GM12801 (cell line): ENCODE results near the gene MED17.

Experiments used
- CTCF ChIP-seq: IDR thresholded peaks from one replicate; pipeline ENCODE4 v1.5.1; 2011; ENCODE audit warnings: control low read depth; ENCODE audit not compliant: insufficient read length; ENCODE audit errors: extremely low read depth

The MED17 gene

GRCh38 chr11:93747122-93747521 is 37.0 kb upstream of the MED17 start:
- no peak for TF ChIP-seq CTCF

- TF ChIP-seq CTCF, result no peak
These were observed 33.1 kb upstream of the MED17 start for GRCh38 chr11:93751001-93751400.

DNA sequence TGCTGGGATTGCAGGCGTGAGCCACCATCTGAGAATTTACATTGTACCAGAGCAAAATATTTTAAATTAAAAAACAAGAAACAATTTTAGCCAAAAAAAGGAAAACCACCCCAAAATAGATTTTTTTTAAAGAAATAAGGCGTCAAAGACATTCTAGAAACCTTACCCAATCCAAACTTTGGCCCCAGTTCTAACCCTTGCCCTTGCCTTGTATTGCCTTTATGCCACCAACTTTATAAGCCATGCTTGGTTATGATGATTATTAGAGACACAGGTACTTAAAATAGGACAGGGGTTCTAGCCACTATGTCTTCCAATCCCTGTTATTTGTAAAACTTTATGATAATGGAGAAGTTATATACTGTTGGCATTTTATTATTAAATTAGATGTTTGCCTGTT is 30.8 kb upstream of the MED17 start:
- no peak for TF ChIP-seq CTCF

GRCh38 chr11:93756748-93757147 is 27.3 kb upstream of the MED17 start:
- no peak for TF ChIP-seq CTCF

GRCh38 chr11:93757301-93757700 is 26.8 kb upstream of the MED17 start:
- no peak for TF ChIP-seq CTCF

GRCh38 chr11:93757924-93758865 is 25.9 kb upstream of the MED17 start:
- TF ChIP-seq CTCF, result no peak

DNA sequence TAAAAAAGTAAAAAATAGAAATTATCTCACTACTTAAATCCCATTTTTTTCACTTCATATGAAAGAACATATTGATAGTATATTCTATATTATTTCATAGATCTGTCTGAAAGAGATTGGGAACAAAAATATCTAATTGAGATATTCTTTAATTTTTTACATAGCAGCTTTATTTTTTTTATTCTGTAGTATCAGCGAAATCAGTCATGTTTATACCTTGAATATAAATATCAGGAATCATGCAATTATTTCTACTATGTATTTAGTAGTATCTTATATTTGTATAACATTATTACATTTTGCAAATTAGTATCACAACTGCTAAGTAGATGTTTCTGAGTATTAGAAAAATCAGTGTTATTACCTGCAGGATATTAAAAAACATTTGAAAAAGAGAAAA is 22.2 kb upstream of the MED17 start:
- TF ChIP-seq CTCF, result no peak
